Activated naive CD4-positive, alpha-beta T cell treated with anti-CD3 and anti-CD28 coated beads for 36 hours (primary cell): ENCODE results near the gene TRAPPC2L. TPM values are rescaled to one million over a fixed set of nuclear protein-coding genes. Genes with fewer than 3 reads are reported as not detected.

Source experiments
- CTCF ChIA-PET: fragments of 350-600 bp; sonication (Branson Sonifier 250); formaldehyde crosslinking; loops from one replicate; lab custom pipeline; 2021; ENCODE audit warnings: antibody characterized with exemption; lab: Charles Lee
- DNase-seq: peaks from one replicate; pipeline ENCODE4 v3.0.0-alpha.2; 2020
- H3K27ac Mint-ChIP-seq: one replicate; pipeline ENCODE4 v1.8.0; 2021; ENCODE audit warnings: mild to moderate bottlenecking, mixed read lengths
- H3K27me3 Mint-ChIP-seq: one replicate; pipeline ENCODE4 v1.8.0; 2021; ENCODE audit warnings: low read depth, mixed read lengths
- H3K36me3 Mint-ChIP-seq: one replicate; pipeline ENCODE4 v1.8.0; 2021; ENCODE audit warnings: low read depth, mixed read lengths
- H3K4me1 Mint-ChIP-seq: one replicate; pipeline ENCODE4 v1.8.0; 2021; ENCODE audit warnings: low read depth, mixed read lengths
- H3K4me3 Mint-ChIP-seq: one replicate; pipeline ENCODE4 v1.8.0; 2021; ENCODE audit warnings: mild to moderate bottlenecking, moderate library complexity, mixed read lengths
- H3K9me3 Mint-ChIP-seq: one replicate; pipeline ENCODE4 v1.8.0; 2021; ENCODE audit warnings: mixed read lengths
- intact Hi-C: fragments of 100-400 bp; cut with micrococcal nuclease; formaldehyde crosslinking; loops from one replicate; pipeline ENCODE4 v1.15.1; 2023
- total RNA-seq, 2 experiments: library from RNA; stranded (reverse); gene quantifications; one replicate each; pipeline ENCODE4 v1.2.3, GENCODE V29; 2021

TRAPPC2L gene
- total RNA-seq, 2 experiments from 2014 or later = 57.7 to 66.1 TPM

- CTCF ChIA-PET = no interaction called here
- no peaks in the 10 kb centered on the region for H3K27me3 Mint-ChIP-seq
These were observed 22.3 kb upstream of the TRAPPC2L start for GRCh38 chr16:88834670-88835069.

GRCh38 chr16:88835383-88835782, 21.5 kb upstream of the TRAPPC2L start:
- Mint-ChIP-seq H3K27ac (no peak overlapping the region), H3K27me3 (no peaks in the 10 kb centered on the region), H3K9me3 (no peaks in the 10 kb centered on the region), H3K36me3 (no peaks in the 10 kb centered on the region), H3K4me1 (no peaks in the 10 kb centered on the region), H3K4me3 (no peak overlapping the region)
- CTCF ChIA-PET = no interaction called here
- no peak for DNase-seq
- intact Hi-C loops = no loop called here

More at GRCh38 chr16:88834670-88835069, 22.3 kb upstream of the TRAPPC2L start:
- intact Hi-C loops = no loop called here
- Mint-ChIP-seq H3K4me1 (no peaks in the 10 kb centered on the region), H3K9me3 (no peaks in the 10 kb centered on the region), H3K36me3 (no peaks in the 10 kb centered on the region), H3K4me3 (no peak overlapping the region), H3K27ac (no peak overlapping the region)
- DNase-seq = no peak

GRCh38 chr16:88835818-88836217, 21.1 kb upstream of the TRAPPC2L start:
- no peak for DNase-seq
- H3K4me3 Mint-ChIP-seq = no peak overlapping the region
- no peaks in the 10 kb centered on the region for H3K4me1 Mint-ChIP-seq
- no peaks in the 10 kb centered on the region for H3K36me3 Mint-ChIP-seq
- no peaks in the 10 kb centered on the region for H3K9me3 Mint-ChIP-seq
- intact Hi-C loops = no loop called here
- no peak overlapping the region for H3K27ac Mint-ChIP-seq
- no peaks in the 10 kb centered on the region for H3K27me3 Mint-ChIP-seq
- CTCF ChIA-PET = no interaction called here

GRCh38 chr16:88836791-88837190, 20.1 kb upstream of the TRAPPC2L start:
- Mint-ChIP-seq H3K4me1 (no peaks in the 10 kb centered on the region), H3K27ac (no peak overlapping the region), H3K36me3 (no peaks in the 10 kb centered on the region), H3K9me3 (no peaks in the 10 kb centered on the region), H3K4me3 (no peak overlapping the region), H3K27me3 (no peaks in the 10 kb centered on the region)
- DNase-seq = no peak
- intact Hi-C loops = no loop called here
- CTCF ChIA-PET = no interaction called here

- intact Hi-C loops = no loop called here
- Mint-ChIP-seq H3K36me3 (no peaks in the 10 kb centered on the region), H3K27ac (no peak overlapping the region), H3K4me1 (no peaks in the 10 kb centered on the region), H3K9me3 (no peaks in the 10 kb centered on the region), H3K27me3 (no peaks in the 10 kb centered on the region), H3K4me3 (no peak overlapping the region)
- no peak for DNase-seq
- CTCF ChIA-PET = no interaction called here
These were observed 19.1 kb upstream of the TRAPPC2L start for GRCh38 chr16:88837806-88838205.

GRCh38 chr16:88838566-88838965, 18.4 kb upstream of the TRAPPC2L start:
- no peaks in the 10 kb centered on the region for H3K9me3 Mint-ChIP-seq
- H3K4me1 Mint-ChIP-seq = no peaks in the 10 kb centered on the region
- H3K4me3 Mint-ChIP-seq = no peak overlapping the region
- CTCF ChIA-PET = no interaction called here
- H3K27ac Mint-ChIP-seq = no peak overlapping the region
- intact Hi-C loops = no loop called here
- no peaks in the 10 kb centered on the region for H3K36me3 Mint-ChIP-seq
- H3K27me3 Mint-ChIP-seq = no peaks in the 10 kb centered on the region
- DNase-seq = no peak

GRCh38 chr16:88839026-88839529, 17.8 kb upstream of the TRAPPC2L start:
- CTCF ChIA-PET = no interaction called here
- no peak for DNase-seq
- no peaks in the 10 kb centered on the region for H3K27me3 Mint-ChIP-seq
- H3K4me3 Mint-ChIP-seq = no peak overlapping the region
- H3K27ac Mint-ChIP-seq = no peak overlapping the region
- H3K4me1 Mint-ChIP-seq = no peaks in the 10 kb centered on the region
- H3K36me3 Mint-ChIP-seq = no peaks in the 10 kb centered on the region
- H3K9me3 Mint-ChIP-seq = no peaks in the 10 kb centered on the region
- intact Hi-C loops = no loop called here

- Mint-ChIP-seq H3K4me1 (no peaks in the 10 kb centered on the region), H3K36me3 (no peaks in the 10 kb centered on the region), H3K4me3 (no peak overlapping the region), H3K9me3 (no peaks in the 10 kb centered on the region), H3K27me3 (no peaks in the 10 kb centered on the region), H3K27ac (no peak overlapping the region)
- intact Hi-C loops = no loop called here
- CTCF ChIA-PET = no interaction called here
- DNase-seq = no peak
These were observed 17.0 kb upstream of the TRAPPC2L start for GRCh38 chr16:88839745-88840599.

GRCh38 chr16:88840600-88841215, 16.2 kb upstream of the TRAPPC2L start:
- no peaks in the 10 kb centered on the region for H3K9me3 Mint-ChIP-seq
- no peaks in the 10 kb centered on the region for H3K27me3 Mint-ChIP-seq
- intact Hi-C loops = no loop called here
- CTCF ChIA-PET = no interaction called here
- H3K36me3 Mint-ChIP-seq = no peaks in the 10 kb centered on the region
- H3K4me1 Mint-ChIP-seq = no peaks in the 10 kb centered on the region
- DNase-seq = no peak
- H3K27ac Mint-ChIP-seq = no peak overlapping the region
- no peak overlapping the region for H3K4me3 Mint-ChIP-seq

- Mint-ChIP-seq H3K4me3 (no peak overlapping the region), H3K27ac (no peak overlapping the region), H3K27me3 (no peaks in the 10 kb centered on the region), H3K9me3 (no peaks in the 10 kb centered on the region), H3K4me1 (no peaks in the 10 kb centered on the region), H3K36me3 (no peaks in the 10 kb centered on the region)
- DNase-seq = no peak
- CTCF ChIA-PET = no interaction called here
- intact Hi-C loops = no loop called here
These were observed 15.2 kb upstream of the TRAPPC2L start for GRCh38 chr16:88841521-88842307.

- CTCF ChIA-PET = no interaction called here
- DNase-seq = no peak
- intact Hi-C loops = no loop called here
- no peaks in the 10 kb centered on the region for H3K27me3 Mint-ChIP-seq
- no peaks in the 10 kb centered on the region for H3K9me3 Mint-ChIP-seq
- H3K4me3 Mint-ChIP-seq = no peak overlapping the region
- no peaks in the 10 kb centered on the region for H3K36me3 Mint-ChIP-seq
- no peaks in the 10 kb centered on the region for H3K4me1 Mint-ChIP-seq
- no peak overlapping the region for H3K27ac Mint-ChIP-seq
These were observed 14.6 kb upstream of the TRAPPC2L start for GRCh38 chr16:88842308-88842756.

GRCh38 chr16:88842806-88843205, 14.1 kb upstream of the TRAPPC2L start:
- H3K4me3 Mint-ChIP-seq = no peak overlapping the region
- CTCF ChIA-PET = no interaction called here
- no peaks in the 10 kb centered on the region for H3K36me3 Mint-ChIP-seq
- no peaks in the 10 kb centered on the region for H3K9me3 Mint-ChIP-seq
- no peak for DNase-seq
- intact Hi-C loops = no loop called here
- H3K27ac Mint-ChIP-seq = no peak overlapping the region
- H3K27me3 Mint-ChIP-seq = no peaks in the 10 kb centered on the region
- no peaks in the 10 kb centered on the region for H3K4me1 Mint-ChIP-seq
